ENCODE data around the gene LYSMD3. TPM values are rescaled to one million over a fixed set of nuclear protein-coding genes. Genes with fewer than 3 reads are reported as not detected.
A peak's percentile ranks its signal among the peaks of the same experiment; 100 is the strongest.

LYSMD3 gene
- total RNA-seq, 1 experiment from 2014 or later: 15.3 TPM

DNA sequence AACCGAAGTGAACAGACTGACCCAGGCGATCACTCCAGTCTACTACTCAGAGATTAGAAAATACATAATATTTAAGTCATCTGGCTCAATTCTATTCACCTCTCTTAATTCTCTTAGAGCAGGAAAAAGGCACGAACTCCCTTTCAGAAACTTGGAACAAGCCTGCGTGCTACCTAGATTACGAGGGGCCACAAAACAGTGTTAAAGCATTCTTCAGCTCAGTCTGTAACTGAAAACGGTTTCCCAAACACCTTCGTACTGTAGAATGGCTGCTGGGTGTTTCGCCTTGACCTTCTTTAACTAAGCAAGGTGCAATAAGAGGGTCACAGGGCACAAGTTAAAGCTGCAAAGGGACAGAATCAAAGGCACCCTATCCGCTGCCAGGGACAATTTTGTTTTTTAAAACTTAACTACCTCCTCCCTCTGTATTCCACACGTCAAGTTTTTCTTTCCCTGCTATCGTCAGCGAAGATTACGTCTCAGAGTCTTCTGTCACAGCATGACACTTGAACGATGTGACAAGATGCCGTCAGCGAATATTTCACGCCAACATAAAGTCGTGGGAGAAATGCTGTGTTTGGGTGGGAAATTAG, 687 bp downstream of the LYSMD3 start:
- Mint-ChIP-seq H3K4me3 (ENCODE audit: unreplicated experiment) (peak overlapping the region; percentile 96), H3K27me3 (ENCODE audit: insufficient read depth, unreplicated experiment) (no peaks in the 10 kb centered on the region), H3K36me3 (ENCODE audit: insufficient read depth, unreplicated experiment) (peaks cover 15% of the 10 kb centered on the region), H3K27ac (ENCODE audit: unreplicated experiment) (peak overlapping the region; percentile 79), H3K9me3 (ENCODE audit: unreplicated experiment) (no peaks in the 10 kb centered on the region), H3K4me1 (ENCODE audit: low read depth, unreplicated experiment) (peaks cover 24% of the 10 kb centered on the region)
- peak in 1 of 2 experiments; percentile 10 for DNase-seq
- H3K4me1 ChIP-seq: peaks cover 4% of the 10 kb centered on the region; the same call in 1 of the 2 replicates
- H3K27me3 ChIP-seq (replicated peaks; ENCODE audit: control insufficient read depth, insufficient read depth, low read length): no peaks in the 10 kb centered on the region
- TF ChIP-seq, protein P1, sequence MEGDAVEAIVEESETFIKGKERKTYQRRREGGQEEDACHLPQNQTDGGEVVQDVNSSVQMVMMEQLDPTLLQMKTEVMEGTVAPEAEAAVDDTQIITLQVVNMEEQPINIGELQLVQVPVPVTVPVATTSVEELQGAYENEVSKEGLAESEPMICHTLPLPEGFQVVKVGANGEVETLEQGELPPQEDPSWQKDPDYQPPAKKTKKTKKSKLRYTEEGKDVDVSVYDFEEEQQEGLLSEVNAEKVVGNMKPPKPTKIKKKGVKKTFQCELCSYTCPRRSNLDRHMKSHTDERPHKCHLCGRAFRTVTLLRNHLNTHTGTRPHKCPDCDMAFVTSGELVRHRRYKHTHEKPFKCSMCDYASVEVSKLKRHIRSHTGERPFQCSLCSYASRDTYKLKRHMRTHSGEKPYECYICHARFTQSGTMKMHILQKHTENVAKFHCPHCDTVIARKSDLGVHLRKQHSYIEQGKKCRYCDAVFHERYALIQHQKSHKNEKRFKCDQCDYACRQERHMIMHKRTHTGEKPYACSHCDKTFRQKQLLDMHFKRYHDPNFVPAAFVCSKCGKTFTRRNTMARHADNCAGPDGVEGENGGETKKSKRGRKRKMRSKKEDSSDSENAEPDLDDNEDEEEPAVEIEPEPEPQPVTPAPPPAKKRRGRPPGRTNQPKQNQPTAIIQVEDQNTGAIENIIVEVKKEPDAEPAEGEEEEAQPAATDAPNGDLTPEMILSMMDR (IDR thresholded peaks at IDR 0.05; ENCODE audit: insufficient read depth in 1 of 2, low read depth in 1 of 2, low read length in 1 of 2, severe bottlenecking in 1 of 2, unreplicated experiment in 1 of 2): no peak
- no TSS peak for BruUV-seq (replicated peaks)
- CTCF ChIA-PET: no interaction called here
- H3K4me3 ChIP-seq (ENCODE audit: low read depth, low read length): peak overlapping the region; percentile 51
- intact Hi-C loops (cut with micrococcal nuclease; ENCODE audit: unreplicated experiment): loop anchor here (1.0 kb wide), 3 partner anchors 54 to 255 kb away; partner anchors contain the start of genes CETN3, MBLAC2 and POLR3G
- POLR2A ChIA-PET: interaction anchor here (1.1 kb wide), 1 partner anchor 54 kb away, joined by 4 read pairs; the partner anchor contains the start of genes MBLAC2 and POLR3G
- H3K36me3 ChIP-seq (ENCODE audit: control insufficient read depth, insufficient read depth, low read length): no peaks in the 10 kb centered on the region
- H3K9me3 ChIP-seq: no peaks in the 10 kb centered on the region

DNA sequence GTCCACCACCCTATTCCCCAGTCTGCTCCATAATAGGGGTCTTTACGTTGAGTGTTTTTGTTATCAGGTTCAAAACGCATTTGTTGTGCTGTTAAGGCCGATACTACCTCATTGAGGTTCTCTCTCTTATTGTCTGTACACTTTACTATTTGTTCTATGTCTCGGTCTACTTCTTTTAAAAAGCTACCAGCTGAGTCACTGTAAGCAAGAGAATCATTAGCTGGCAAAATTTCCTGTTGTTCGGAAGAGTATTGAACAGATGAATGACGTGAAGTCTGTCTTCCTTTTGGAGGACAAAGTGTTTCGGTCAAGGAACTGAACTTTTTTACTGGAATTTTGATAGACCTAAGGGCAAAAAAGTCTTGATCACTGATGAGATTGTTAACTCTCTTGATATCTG, 10.3 kb downstream of the LYSMD3 start:
- H3K4me3 Mint-ChIP-seq (ENCODE audit: unreplicated experiment): no peak overlapping the region
- H3K27ac Mint-ChIP-seq (ENCODE audit: unreplicated experiment): no peak overlapping the region
- H3K4me3 ChIP-seq (ENCODE audit: low read depth, low read length): no peak overlapping the region
- H3K4me1 ChIP-seq: 0 out of 2 replicates have a peak, but pooled peaks cover 2% of the 10 kb centered on the region
- H3K9me3 ChIP-seq: no peaks in the 10 kb centered on the region
- TF ChIP-seq, protein P1 (IDR thresholded peaks at IDR 0.05; ENCODE audit: insufficient read depth in 1 of 2, low read depth in 1 of 2, low read length in 1 of 2, severe bottlenecking in 1 of 2, unreplicated experiment in 1 of 2): no peak
- H3K27me3 Mint-ChIP-seq (ENCODE audit: insufficient read depth, unreplicated experiment): no peaks in the 10 kb centered on the region
- peaks cover 18% of the 10 kb centered on the region for H3K36me3 Mint-ChIP-seq (ENCODE audit: insufficient read depth, unreplicated experiment)
- ChIA-PET POLR2A (no interaction called here), CTCF (interaction anchor here (0.6 kb wide), 1 partner anchor 9 kb away, joined by 3 read pairs; no protein-coding TSS in a partner anchor)
- no TSS peak for BruUV-seq (replicated peaks)
- H3K9me3 Mint-ChIP-seq (ENCODE audit: unreplicated experiment): no peaks in the 10 kb centered on the region
- intact Hi-C loops (cut with micrococcal nuclease; ENCODE audit: unreplicated experiment): no loop called here
- H3K4me1 Mint-ChIP-seq (ENCODE audit: low read depth, unreplicated experiment): peaks cover 15% of the 10 kb centered on the region
- no peaks in the 10 kb centered on the region for H3K27me3 ChIP-seq (replicated peaks; ENCODE audit: control insufficient read depth, insufficient read depth, low read length)
- DNase-seq: no peak
- H3K36me3 ChIP-seq (ENCODE audit: control insufficient read depth, insufficient read depth, low read length): no peaks in the 10 kb centered on the region; the same call in 1 of the 2 replicates

DNA sequence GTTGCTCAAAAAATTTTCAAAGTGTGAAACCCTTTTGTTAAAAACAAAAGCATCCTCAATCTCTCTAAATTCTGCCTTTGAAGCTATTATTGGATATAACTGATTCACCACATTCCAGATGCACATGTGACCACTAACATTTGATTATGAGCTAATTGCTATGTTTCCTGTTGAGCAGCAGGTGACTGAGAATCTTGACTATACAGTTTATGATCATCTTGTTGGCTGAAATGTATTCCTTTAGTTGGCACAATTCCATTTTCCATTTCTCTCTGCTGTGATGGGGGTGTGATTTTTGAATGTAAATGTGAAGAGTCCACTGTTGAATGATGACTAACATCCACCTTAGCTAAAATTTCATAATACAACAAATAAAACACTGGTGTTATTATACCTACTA, 10.7 kb downstream of the LYSMD3 start:
- Histone ChIP-seq H3K4me3 (ENCODE audit: low read depth, low read length) (no peak overlapping the region), H3K9me3 (no peaks in the 10 kb centered on the region), H3K27me3 (replicated peaks; ENCODE audit: control insufficient read depth, insufficient read depth, low read length) (no peaks in the 10 kb centered on the region), H3K4me1 (0 out of 2 replicates have a peak, but pooled peaks cover 7% of the 10 kb centered on the region), H3K36me3 (ENCODE audit: control insufficient read depth, insufficient read depth, low read length) (no peaks in the 10 kb centered on the region; the same call in 1 of the 2 replicates)
- BruUV-seq (replicated peaks): no TSS peak
- DNase-seq: no peak
- intact Hi-C loops (cut with micrococcal nuclease; ENCODE audit: unreplicated experiment): no loop called here
- Mint-ChIP-seq H3K27ac (ENCODE audit: unreplicated experiment) (no peak overlapping the region), H3K9me3 (ENCODE audit: unreplicated experiment) (no peaks in the 10 kb centered on the region), H3K4me1 (ENCODE audit: low read depth, unreplicated experiment) (peaks cover 15% of the 10 kb centered on the region), H3K36me3 (ENCODE audit: insufficient read depth, unreplicated experiment) (peaks cover 18% of the 10 kb centered on the region), H3K27me3 (ENCODE audit: insufficient read depth, unreplicated experiment) (no peaks in the 10 kb centered on the region), H3K4me3 (ENCODE audit: unreplicated experiment) (no peak overlapping the region)
- ChIA-PET CTCF (interaction anchor here (0.6 kb wide), 2 partner anchors 8 to 48 kb away, joined by 3 read pairs; no protein-coding TSS in a partner anchor), POLR2A (no interaction called here)
- TF ChIP-seq, protein P1 (IDR thresholded peaks at IDR 0.05; ENCODE audit: insufficient read depth in 1 of 2, low read depth in 1 of 2, low read length in 1 of 2, severe bottlenecking in 1 of 2, unreplicated experiment in 1 of 2): no peak

Measured in Caco-2 (cell line).